Calu3 (cell line): Measurements from ENCODE around the gene C20orf144. TPM values are rescaled to one million over a fixed set of nuclear protein-coding genes. Genes with fewer than 3 reads are reported as not detected.
"Not testable (repeated sequence)": the region's sequence is repeated elsewhere in the genome, so short reads cannot be mapped to it uniquely, and the experiment has no call there.

Experiments
- BruUV-seq: library from RNA; stranded (reverse); fragments of 400-500 nt; replicated peaks from 2 replicates; lab custom pipeline; 2021; lab: Mats Ljungman, UMichigan
- CTCF ChIA-PET: fragments of 300-600 bp; sonication (Branson Sonifier 250); formaldehyde crosslinking; loops from one replicate; lab custom pipeline; 2022; ENCODE audit warnings: antibody characterized with exemption; lab: Charles Lee
- DNase-seq: peaks from one replicate; pipeline ENCODE4 v3.0.0; 2022
- H3K27ac Mint-ChIP-seq: one replicate; pipeline ENCODE4 v1.8.0; 2022; ENCODE audit warnings: mixed read lengths; ENCODE audit not compliant: unreplicated experiment
- H3K27me3 Mint-ChIP-seq: one replicate; pipeline ENCODE4 v1.8.0; 2022; ENCODE audit warnings: mixed read lengths; ENCODE audit not compliant: unreplicated experiment
- H3K36me3 Mint-ChIP-seq: one replicate; pipeline ENCODE4 v1.8.0; 2022; ENCODE audit warnings: mild to moderate bottlenecking, moderate library complexity, mixed read lengths; ENCODE audit not compliant: insufficient read depth, unreplicated experiment
- H3K4me1 Mint-ChIP-seq: one replicate; pipeline ENCODE4 v1.8.0; 2022; ENCODE audit warnings: mild to moderate bottlenecking, low read depth, mixed read lengths; ENCODE audit not compliant: unreplicated experiment
- H3K4me3 Mint-ChIP-seq: one replicate; pipeline ENCODE4 v1.8.0; 2022; ENCODE audit warnings: mild to moderate bottlenecking, low read depth, moderate library complexity, mixed read lengths; ENCODE audit not compliant: unreplicated experiment
- H3K9me3 Mint-ChIP-seq: one replicate; pipeline ENCODE4 v1.8.0; 2022; ENCODE audit warnings: low read depth, mixed read lengths; ENCODE audit not compliant: unreplicated experiment
- CTCF ChIP-seq: fragments of 200-600 bp; IDR thresholded peaks from one replicate; pipeline ENCODE4 v1.8.0; 2022; ENCODE audit warnings: antibody characterized with exemption; ENCODE audit not compliant: unreplicated experiment
- intact Hi-C: fragments of 100-400 bp; cut with micrococcal nuclease; formaldehyde crosslinking; loops from one replicate; pipeline ENCODE4 v1.10.0; 2022; ENCODE audit not compliant: unreplicated experiment
- total RNA-seq: library from RNA; stranded (reverse); gene quantifications from 2 replicates; pipeline ENCODE4 v1.2.3, GENCODE V29; 2022

The C20orf144 gene
- total RNA-seq, 1 experiment from 2014 or later = 0.45 TPM

DNA sequence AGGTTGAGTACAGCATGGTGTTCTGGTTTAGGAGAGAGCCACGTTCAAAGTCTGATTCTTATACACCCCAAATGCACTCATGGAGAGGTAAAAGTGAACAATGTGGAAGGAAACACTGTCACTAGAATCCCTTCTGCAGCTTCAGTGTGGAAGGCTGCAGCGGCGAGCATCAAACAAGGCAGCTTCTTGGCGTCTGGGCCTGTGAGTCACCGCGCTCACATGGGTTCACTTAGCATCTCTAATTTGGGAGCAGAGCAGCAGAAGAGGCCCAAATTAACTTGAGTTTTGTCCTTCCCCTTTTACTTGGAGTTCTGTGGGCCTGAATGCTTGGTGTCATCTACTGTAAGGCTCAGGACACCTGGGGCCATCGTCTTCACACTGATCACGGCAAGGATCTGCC lies 35.0 kb downstream of the C20orf144 start:
- no peak overlapping the region for H3K4me3 Mint-ChIP-seq
- BruUV-seq = no TSS peak
- H3K9me3 Mint-ChIP-seq = peaks cover 2% of the 10 kb centered on the region
- H3K36me3 Mint-ChIP-seq = peaks cover 9% of the 10 kb centered on the region
- intact Hi-C loops = no loop called here
- DNase-seq = no peak
- TF ChIP-seq CTCF = no peak
- no peaks in the 10 kb centered on the region for H3K4me1 Mint-ChIP-seq
- CTCF ChIA-PET = interaction anchor here (0.6 to 1.3 kb wide), 4 partner anchors 9 to 93 kb away, joined by 3 read pairs; no protein-coding TSS in a partner anchor
- no peak overlapping the region for H3K27ac Mint-ChIP-seq
- H3K27me3 Mint-ChIP-seq = no peaks in the 10 kb centered on the region

- DNase-seq, intact Hi-C loops, H3K4me1 Mint-ChIP-seq, BruUV-seq, H3K27me3 Mint-ChIP-seq, H3K27ac Mint-ChIP-seq, H3K4me3 Mint-ChIP-seq, CTCF ChIA-PET, H3K9me3 Mint-ChIP-seq: not testable (repeated sequence)
- H3K36me3 Mint-ChIP-seq = peaks cover 12% of the 10 kb centered on the region
These were observed 36.8 kb downstream of the C20orf144 start for GRCh38 chr20:33698966-33699365.

DNA sequence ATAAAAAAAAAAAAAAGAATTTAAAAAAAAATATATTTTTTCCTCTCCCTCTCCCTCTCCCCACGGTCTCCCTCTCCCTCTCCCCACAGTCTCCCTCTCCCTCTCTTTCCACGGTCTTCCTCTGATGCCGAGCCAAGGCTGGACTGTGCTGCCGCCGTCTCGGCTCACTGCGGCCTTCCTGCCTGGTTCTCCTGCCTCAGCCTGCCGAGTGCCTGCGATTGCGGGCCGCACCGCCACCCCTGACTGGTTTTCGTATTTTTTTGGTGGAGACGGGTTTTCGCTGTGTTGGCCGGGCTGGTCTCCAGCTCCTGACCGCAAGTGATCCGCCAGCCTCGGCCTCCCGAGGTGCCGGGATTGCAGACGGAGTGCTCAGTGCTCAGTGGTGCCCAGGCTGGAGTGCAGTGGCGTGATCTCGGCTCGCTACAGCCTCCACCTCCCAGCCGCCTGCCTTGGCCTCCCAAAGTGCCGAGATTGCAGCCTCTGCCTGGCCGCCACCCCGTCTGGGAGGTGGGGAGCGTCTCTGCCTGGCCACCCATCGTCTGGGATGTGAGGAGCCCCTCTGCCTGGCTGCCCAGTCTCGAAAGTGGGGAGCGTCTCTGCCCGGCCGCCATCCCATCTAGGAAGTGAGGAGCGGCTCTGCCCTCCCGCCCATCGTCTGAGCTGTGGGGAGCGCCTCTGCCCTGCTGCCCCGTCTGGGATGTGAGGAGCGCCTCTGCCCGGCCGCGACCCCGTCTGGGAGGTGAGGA lies 38.7 kb downstream of the C20orf144 start:
- H3K4me3 Mint-ChIP-seq, intact Hi-C loops, H3K27ac Mint-ChIP-seq, H3K27me3 Mint-ChIP-seq, CTCF ChIA-PET, H3K4me1 Mint-ChIP-seq, DNase-seq, H3K9me3 Mint-ChIP-seq, BruUV-seq: not testable (repeated sequence)
- H3K36me3 Mint-ChIP-seq = peaks cover 12% of the 10 kb centered on the region

DNA sequence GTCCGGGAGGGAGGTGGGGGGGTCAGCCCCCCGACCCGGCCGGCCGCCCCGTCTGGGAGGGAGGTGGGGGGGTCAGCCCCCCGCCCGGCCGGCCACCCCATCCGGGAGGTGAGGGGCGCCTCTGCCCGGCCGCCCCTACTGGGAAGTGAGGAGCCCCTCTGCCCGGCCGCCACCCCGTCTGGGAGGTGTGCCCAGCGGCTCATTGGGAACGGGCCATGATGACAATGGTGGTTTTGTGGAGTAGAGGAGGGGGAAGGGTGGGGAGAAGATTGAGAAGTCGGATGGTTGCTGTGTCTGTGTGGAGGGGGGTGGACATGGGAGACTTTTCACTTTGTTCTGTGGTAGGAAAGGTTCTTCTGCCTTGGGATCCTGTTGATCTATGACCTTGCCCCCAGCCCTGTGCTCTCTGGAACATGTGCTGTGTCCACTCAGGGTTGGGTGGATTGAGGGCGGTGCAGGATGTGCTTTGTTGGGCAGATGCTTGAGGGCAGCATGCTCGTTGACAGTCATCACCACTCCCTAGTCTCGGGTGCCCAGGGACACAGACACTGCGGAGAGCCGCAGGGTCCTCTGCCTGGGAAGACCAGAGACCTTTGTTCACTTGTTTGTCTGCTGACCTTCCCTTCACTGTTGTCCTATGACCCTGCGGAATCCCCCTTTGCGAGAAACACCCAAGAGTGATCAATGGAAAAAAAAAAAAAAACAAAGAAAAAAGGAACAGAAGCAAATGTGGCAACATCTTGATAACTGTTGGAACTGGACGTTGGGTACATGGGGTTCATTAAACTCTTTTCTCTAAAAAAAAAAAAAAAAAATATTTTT lies 39.7 kb downstream of the C20orf144 start:
- no peak overlapping the region for H3K4me3 Mint-ChIP-seq
- no peaks in the 10 kb centered on the region for H3K27me3 Mint-ChIP-seq
- no peak overlapping the region for H3K27ac Mint-ChIP-seq
- peaks cover 2% of the 10 kb centered on the region for H3K9me3 Mint-ChIP-seq
- no TSS peak for BruUV-seq
- DNase-seq = no peak
- intact Hi-C loops = no loop called here
- H3K36me3 Mint-ChIP-seq = peaks cover 12% of the 10 kb centered on the region
- TF ChIP-seq CTCF = no peak
- no peaks in the 10 kb centered on the region for H3K4me1 Mint-ChIP-seq
- CTCF ChIA-PET = no interaction called here

DNA sequence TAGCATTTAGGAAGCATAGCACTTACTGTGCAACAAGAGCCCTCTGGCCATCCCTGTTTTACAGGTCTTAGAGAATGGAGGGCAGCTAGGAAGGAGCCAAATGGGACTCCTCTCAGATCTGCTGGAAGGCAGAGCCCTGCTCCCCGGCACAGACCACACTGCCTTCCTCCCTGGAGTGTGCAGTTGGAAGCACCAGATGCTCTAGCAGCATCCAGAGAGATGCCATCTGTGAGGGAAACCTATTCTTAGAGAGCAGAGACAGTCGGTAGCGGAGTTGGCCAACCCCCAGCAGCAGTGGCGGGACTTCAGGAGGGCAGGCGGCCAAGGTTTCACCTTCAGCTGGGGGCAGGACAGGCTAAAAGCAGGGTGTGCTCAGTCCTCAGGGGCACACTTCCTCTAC lies 40.7 kb downstream of the C20orf144 start:
- H3K9me3 Mint-ChIP-seq = peaks cover 2% of the 10 kb centered on the region
- H3K27me3 Mint-ChIP-seq = no peaks in the 10 kb centered on the region
- no peak overlapping the region for H3K27ac Mint-ChIP-seq
- DNase-seq = no peak
- no TSS peak for BruUV-seq
- CTCF ChIA-PET = no interaction called here
- intact Hi-C loops = no loop called here
- no peak overlapping the region for H3K4me3 Mint-ChIP-seq
- TF ChIP-seq CTCF = no peak
- no peaks in the 10 kb centered on the region for H3K4me1 Mint-ChIP-seq
- peaks cover 22% of the 10 kb centered on the region for H3K36me3 Mint-ChIP-seq
